ENCODE data around the gene ACOT8.

DNA sequence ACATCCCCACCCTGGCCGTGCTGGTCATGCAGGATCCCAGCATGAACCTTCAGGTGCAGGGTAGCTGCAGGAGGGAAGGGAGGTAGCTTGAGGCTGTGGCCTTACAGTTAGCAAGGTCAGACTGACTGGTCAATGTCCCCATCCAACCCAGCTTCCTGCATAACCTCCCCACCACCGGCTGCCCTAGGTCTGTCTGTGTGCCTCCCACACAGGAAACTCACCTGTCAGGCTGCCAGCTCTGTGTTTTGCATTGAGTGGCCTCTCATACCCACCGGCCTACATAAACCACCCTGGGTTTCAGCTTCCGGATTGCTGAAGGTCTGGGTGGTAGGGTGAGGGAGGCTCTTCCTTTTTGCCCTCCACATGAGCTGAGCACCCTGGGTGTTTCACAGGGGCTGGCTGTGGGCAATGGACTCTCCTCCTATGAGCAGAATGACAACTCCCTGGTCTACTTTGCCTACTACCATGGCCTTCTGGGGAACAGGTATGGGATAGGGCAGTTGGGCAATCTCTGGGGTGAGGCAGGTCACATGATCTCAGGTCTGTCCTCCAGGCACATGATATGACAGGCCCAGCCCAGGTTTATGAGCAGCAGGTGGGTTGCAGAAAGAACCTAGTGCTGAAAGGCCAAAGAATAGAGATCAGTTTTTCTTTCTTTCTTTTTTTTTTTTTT lies 35.8 kb upstream of the ACOT8 start:
- TF ChIP-seq, protein P1, sequence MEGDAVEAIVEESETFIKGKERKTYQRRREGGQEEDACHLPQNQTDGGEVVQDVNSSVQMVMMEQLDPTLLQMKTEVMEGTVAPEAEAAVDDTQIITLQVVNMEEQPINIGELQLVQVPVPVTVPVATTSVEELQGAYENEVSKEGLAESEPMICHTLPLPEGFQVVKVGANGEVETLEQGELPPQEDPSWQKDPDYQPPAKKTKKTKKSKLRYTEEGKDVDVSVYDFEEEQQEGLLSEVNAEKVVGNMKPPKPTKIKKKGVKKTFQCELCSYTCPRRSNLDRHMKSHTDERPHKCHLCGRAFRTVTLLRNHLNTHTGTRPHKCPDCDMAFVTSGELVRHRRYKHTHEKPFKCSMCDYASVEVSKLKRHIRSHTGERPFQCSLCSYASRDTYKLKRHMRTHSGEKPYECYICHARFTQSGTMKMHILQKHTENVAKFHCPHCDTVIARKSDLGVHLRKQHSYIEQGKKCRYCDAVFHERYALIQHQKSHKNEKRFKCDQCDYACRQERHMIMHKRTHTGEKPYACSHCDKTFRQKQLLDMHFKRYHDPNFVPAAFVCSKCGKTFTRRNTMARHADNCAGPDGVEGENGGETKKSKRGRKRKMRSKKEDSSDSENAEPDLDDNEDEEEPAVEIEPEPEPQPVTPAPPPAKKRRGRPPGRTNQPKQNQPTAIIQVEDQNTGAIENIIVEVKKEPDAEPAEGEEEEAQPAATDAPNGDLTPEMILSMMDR (IDR thresholded peaks at IDR 0.05), result no peak
- no peak for TF ChIP-seq POLR2A (IDR thresholded peaks at IDR 0.05)
- TF ChIP-seq POLR2AphosphoS5 (IDR thresholded peaks at IDR 0.05), result no peak
- TF ChIP-seq EP300 (IDR thresholded peaks at IDR 0.05), result no peak
